ENCODE data around the gene DUSP19. TPM values are rescaled to one million over a fixed set of nuclear protein-coding genes. Genes with fewer than 3 reads are reported as not detected.

DUSP19 gene
- total RNA-seq, 4 donors from 2014 or later = 3.9 to 16.7 (median 8.6) TPM

- Histone ChIP-seq H3K27me3 (no peaks in the 10 kb centered on the region), H3K27ac (no peak overlapping the region), H3K4me1 (peaks cover 0 to 29% (median 4%) of the 10 kb centered on the region in 3 donors), H3K4me3 (no peak overlapping the region), H3K9me3 (no peaks in the 10 kb centered on the region), H3K36me3 (no peaks in the 10 kb centered on the region)
- no peak for ATAC-seq
- WGBS, 2 donors (ENCODE audit: low coverage in 1 of 2) = 13 to 18% methylated on average over 1 of the region's 1 CpG
- no peak for TF ChIP-seq POLR2AphosphoS5 (IDR thresholded peaks at IDR 0.05)
- no peak for TF ChIP-seq EP300 (IDR thresholded peaks at IDR 0.05)
- no peak for TF ChIP-seq CTCF (IDR thresholded peaks at IDR 0.05)
- TF ChIP-seq POLR2A (IDR thresholded peaks at IDR 0.05) = no peak
Observed at GRCh38 chr2:183081911-183082310, 3.4 kb downstream of the DUSP19 start.

GRCh38 chr2:183088061-183088460, 9.5 kb downstream of the DUSP19 start:
- H3K27me3 ChIP-seq = no peaks in the 10 kb centered on the region
- WGBS, 2 donors (ENCODE audit: low coverage in 1 of 2) = 83 to 86% methylated on average over 1 to 3 of the region's 3 CpGs
- H3K4me3 ChIP-seq = no peak overlapping the region
- H3K9me3 ChIP-seq = no peaks in the 10 kb centered on the region
- peaks cover 0 to 18% of the 10 kb centered on the region in 2 donors for H3K36me3 ChIP-seq
- TF ChIP-seq POLR2AphosphoS5 (IDR thresholded peaks at IDR 0.05) = no peak
- TF ChIP-seq EP300 (IDR thresholded peaks at IDR 0.05) = no peak
- no peak for TF ChIP-seq POLR2A (IDR thresholded peaks at IDR 0.05)
- TF ChIP-seq CTCF (IDR thresholded peaks at IDR 0.05) = no peak
- H3K4me1 ChIP-seq = no peaks in the 10 kb centered on the region
- H3K27ac ChIP-seq = no peak overlapping the region
- ATAC-seq = no peak

- no peaks in the 10 kb centered on the region for H3K27me3 ChIP-seq
- peaks cover 0 to 18% of the 10 kb centered on the region in 2 donors for H3K36me3 ChIP-seq
- H3K9me3 ChIP-seq = no peaks in the 10 kb centered on the region
- 88 to 93% methylated on average over 2 to 5 of the region's 6 CpGs for WGBS, 2 donors (ENCODE audit: low coverage in 1 of 2)
- H3K27ac ChIP-seq = no peak overlapping the region
- no peak for ATAC-seq
- H3K4me1 ChIP-seq = peaks cover 0 to 4% (median 0%) of the 10 kb centered on the region in 3 donors
- TF ChIP-seq POLR2AphosphoS5 (IDR thresholded peaks at IDR 0.05) = no peak
- TF ChIP-seq POLR2A (IDR thresholded peaks at IDR 0.05) = no peak
- no peak for TF ChIP-seq CTCF (IDR thresholded peaks at IDR 0.05)
- no peak for TF ChIP-seq EP300 (IDR thresholded peaks at IDR 0.05)
- H3K4me3 ChIP-seq = no peak overlapping the region
Observed at GRCh38 chr2:183089192-183089851, 10.8 kb downstream of the DUSP19 start.

GRCh38 chr2:183091318-183091953, 12.9 kb downstream of the DUSP19 start:
- TF ChIP-seq POLR2A (IDR thresholded peaks at IDR 0.05) (no peak), EP300 (IDR thresholded peaks at IDR 0.05) (no peak), CTCF (IDR thresholded peaks at IDR 0.05) (no peak), POLR2AphosphoS5 (IDR thresholded peaks at IDR 0.05) (no peak)
- H3K27me3 ChIP-seq = no peaks in the 10 kb centered on the region
- no peak overlapping the region for H3K4me3 ChIP-seq
- peaks cover 0 to 7% (median 0%) of the 10 kb centered on the region in 3 donors for H3K4me1 ChIP-seq
- H3K36me3 ChIP-seq = peaks cover 0 to 23% of the 10 kb centered on the region in 2 donors
- no peak overlapping the region for H3K27ac ChIP-seq
- no peak for ATAC-seq
- no peaks in the 10 kb centered on the region for H3K9me3 ChIP-seq
- 76 to 88% methylated on average over 5 to 7 of the region's 7 CpGs for WGBS, 2 donors (ENCODE audit: low coverage in 1 of 2)

- no peak overlapping the region for H3K27ac ChIP-seq
- peaks cover 0 to 28% of the 10 kb centered on the region in 2 donors for H3K36me3 ChIP-seq
- no peak for ATAC-seq
- WGBS, 2 donors (ENCODE audit: low coverage in 1 of 2) = 84 to 94% methylated on average over 2 of the region's 2 CpGs
- TF ChIP-seq CTCF (IDR thresholded peaks at IDR 0.05) (no peak), POLR2A (IDR thresholded peaks at IDR 0.05) (no peak), EP300 (IDR thresholded peaks at IDR 0.05) (no peak), POLR2AphosphoS5 (IDR thresholded peaks at IDR 0.05) (no peak)
- H3K27me3 ChIP-seq = no peaks in the 10 kb centered on the region
- peaks cover 0 to 7% (median 0%) of the 10 kb centered on the region in 3 donors for H3K4me1 ChIP-seq
- no peaks in the 10 kb centered on the region for H3K9me3 ChIP-seq
- H3K4me3 ChIP-seq = no peak overlapping the region
Observed at GRCh38 chr2:183091954-183092345, 13.4 kb downstream of the DUSP19 start.

Data from gastroesophageal sphincter (tissue), 4 donors.